DND-41 (cell line): Measurements from ENCODE around the gene PRXL2A.

Source experiments
- EZH2 ChIP-seq: IDR thresholded peaks from 3 replicates; pipeline ENCODE4 v1.6.1; 2012; ENCODE audit warnings: borderline replicate concordance, low read depth, mild to moderate bottlenecking, moderate library complexity, low read length, inconsistent platforms; ENCODE audit not compliant: severe bottlenecking
- TF ChIP-seq, protein P1 (sequence below): IDR thresholded peaks from 2 replicates; pipeline ENCODE4 v1.5.1; 2012; ENCODE audit warnings: borderline replicate concordance, low read length, moderate library complexity, mild to moderate bottlenecking; ENCODE audit not compliant: poor library complexity, severe bottlenecking; ENCODE audit errors: extremely low read depth

GRCh38 chr10:80392250-80392649 lies 16.1 kb upstream of the PRXL2A start:
- TF ChIP-seq, protein P1, sequence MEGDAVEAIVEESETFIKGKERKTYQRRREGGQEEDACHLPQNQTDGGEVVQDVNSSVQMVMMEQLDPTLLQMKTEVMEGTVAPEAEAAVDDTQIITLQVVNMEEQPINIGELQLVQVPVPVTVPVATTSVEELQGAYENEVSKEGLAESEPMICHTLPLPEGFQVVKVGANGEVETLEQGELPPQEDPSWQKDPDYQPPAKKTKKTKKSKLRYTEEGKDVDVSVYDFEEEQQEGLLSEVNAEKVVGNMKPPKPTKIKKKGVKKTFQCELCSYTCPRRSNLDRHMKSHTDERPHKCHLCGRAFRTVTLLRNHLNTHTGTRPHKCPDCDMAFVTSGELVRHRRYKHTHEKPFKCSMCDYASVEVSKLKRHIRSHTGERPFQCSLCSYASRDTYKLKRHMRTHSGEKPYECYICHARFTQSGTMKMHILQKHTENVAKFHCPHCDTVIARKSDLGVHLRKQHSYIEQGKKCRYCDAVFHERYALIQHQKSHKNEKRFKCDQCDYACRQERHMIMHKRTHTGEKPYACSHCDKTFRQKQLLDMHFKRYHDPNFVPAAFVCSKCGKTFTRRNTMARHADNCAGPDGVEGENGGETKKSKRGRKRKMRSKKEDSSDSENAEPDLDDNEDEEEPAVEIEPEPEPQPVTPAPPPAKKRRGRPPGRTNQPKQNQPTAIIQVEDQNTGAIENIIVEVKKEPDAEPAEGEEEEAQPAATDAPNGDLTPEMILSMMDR, result no peak
- TF ChIP-seq EZH2, result no peak
